Vagina (tissue), 2 donors: Measurements from ENCODE around the gene CHN2.

Source experiments
- CTCF ChIP-seq, 3 experiments: fragments of 450-650 bp in 2 of 3; fragments of 200-600 bp in 1 of 3; sonication (generic) in 1 of 3; IDR thresholded peaks; one replicate each; pipeline ENCODE4 v1.5.1; 2017 to 2019; ENCODE audit warnings: antibody characterized with exemption in 3 of 3, mild to moderate bottlenecking in 2 of 3, moderate library complexity in 2 of 3
- POLR2A ChIP-seq, 2 donors: fragments of 450-650 bp; IDR thresholded peaks; one replicate each; pipeline ENCODE4 v1.6.1; 2017; ENCODE audit warnings: antibody characterized with exemption in 2 of 2, mild to moderate bottlenecking in 2 of 2, moderate library complexity in 2 of 2

- TF ChIP-seq CTCF (IDR thresholded peaks at IDR 0.05) (no peak), POLR2A (IDR thresholded peaks at IDR 0.05) (no peak)
Measured at GRCh38 chr7:29315892-29316270, 121.3 kb downstream of the CHN2 start.
